HG03439 (cell line): ENCODE data around the gene LONRF3.

Source experiments
- ATAC-seq: cut with Tn5 transposase; IDR thresholded peaks from one replicate; pipeline ENCODE4 v1.9.1; 2021; ENCODE audit warnings: mild to moderate bottlenecking, moderate library complexity; ENCODE audit not compliant: unreplicated experiment

Gene LONRF3

DNA sequence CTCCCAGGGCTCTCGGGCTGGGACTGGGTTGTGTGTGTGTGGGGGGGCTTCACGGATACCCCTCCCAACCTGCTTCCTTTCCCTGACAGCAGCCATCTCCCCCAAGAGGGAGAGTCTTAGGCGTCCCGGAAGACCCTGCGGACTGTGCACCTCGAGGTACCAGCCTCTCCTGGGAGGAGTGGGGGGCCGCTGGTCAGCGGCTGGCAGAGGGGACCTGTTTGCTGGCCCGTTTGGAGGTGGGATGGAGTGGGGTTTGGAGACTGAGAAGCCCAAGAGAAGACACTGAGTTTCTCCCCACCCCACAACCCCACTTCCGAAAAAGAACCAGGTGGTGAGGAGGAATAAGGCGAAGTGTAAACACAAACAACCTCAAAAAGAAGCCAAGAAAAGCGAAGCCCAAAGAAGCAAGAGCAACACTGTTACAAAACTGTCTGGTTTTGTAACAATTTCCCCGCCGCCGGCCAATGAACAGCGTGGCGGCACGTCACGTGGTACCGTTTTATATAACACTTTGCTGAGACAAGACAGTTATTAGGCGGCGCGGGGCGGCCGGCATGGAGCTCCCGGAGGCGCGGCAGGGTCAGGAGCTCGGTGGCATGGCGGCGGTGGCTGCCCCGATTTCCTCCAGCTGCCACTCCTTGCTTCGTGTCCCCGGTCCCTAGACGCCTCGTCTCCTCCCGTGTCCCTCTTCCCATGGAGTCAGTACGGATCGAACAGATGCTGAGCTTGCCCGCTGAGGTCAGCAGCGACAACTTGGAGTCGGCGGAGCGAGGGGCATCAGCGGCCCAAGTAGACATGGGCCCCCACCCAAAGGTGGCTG lies at the start of gene LONRF3:
LONRF3 (plus strand) TSS at position 531 of the 820 bp plus-strand sequence; CDS start at position 694, 163 bp downstream.
- no peak for ATAC-seq

DNA sequence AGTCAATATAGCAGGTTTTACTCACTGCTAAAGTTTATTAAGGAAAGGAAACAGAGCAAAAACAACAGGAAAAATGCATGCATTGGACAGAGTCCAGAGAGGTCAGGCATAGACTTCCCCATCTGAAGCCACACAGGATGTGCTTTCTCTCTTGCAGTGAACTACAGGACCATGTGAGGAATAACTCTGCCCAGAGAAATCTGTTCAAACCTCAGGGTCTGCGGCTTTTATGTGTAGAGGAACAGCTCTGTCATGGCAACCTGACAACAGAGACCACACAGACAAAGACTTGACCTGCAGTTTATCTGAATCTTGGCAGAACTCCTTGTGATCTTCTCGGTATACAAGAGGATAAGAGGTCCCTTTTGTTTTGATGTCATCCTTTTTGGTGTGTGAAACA lies 46.3 kb upstream of the LONRF3 start:
- no peak for ATAC-seq

DNA sequence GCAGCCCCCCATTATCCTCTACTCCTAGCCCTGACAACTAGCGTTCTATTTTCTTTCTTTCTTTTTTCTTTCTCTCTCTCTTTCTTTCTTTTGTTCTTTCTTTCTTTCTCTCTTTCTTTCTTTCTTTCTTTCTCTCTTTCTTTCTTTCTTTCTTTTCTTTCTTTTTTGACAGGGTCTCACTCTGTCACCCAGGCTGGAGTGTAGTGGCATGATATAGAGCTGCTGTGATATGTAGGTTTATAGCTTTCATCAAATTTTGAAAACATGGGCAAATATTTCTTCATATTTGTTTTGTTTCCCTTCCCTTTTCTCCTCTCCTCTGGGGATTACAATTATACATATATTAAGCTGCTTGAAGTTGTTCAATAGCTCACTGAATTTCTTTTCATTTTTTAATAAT lies 39.1 kb upstream of the LONRF3 start:
- ATAC-seq = no peak

DNA sequence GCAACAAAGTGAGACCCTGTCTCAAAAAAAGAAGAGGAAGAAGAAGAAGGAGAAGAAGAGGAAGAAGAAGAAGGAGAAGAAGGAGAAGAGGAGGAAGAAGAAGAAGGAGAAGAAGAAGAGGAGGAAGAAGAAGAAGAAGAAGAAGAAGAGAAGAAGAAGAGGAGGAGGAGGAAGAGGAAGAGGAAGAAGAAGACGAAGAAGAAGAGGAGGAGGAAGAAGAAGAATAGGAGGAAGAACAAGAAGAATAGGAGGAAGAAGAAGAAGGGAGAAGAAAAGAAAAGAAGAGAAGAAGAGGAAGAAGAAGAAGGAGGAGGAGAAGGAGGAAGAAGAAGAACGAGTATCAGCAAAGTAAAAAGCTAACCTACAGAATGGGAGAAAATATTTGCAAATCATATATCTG lies 33.3 kb upstream of the LONRF3 start:
- ATAC-seq = no peak

DNA sequence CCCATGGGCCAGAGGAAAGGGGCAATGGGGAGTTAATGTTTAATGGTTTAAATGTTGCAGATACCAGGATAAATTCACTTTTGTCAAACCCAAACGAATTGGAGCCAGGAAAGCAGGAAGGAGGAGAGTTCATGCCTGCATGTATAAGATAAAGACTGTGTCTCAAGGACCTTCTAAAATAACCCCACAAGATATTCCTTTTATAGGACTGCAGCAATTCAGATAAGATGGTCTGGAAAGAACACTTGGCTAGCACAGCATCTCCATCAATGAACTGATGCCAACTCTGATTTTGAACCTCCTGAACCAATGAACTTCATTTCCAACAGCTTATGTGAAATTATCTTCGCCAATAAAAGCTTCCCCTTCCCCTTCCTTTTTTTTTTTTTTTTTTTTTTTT lies 31.3 kb upstream of the LONRF3 start:
- no peak for ATAC-seq

DNA sequence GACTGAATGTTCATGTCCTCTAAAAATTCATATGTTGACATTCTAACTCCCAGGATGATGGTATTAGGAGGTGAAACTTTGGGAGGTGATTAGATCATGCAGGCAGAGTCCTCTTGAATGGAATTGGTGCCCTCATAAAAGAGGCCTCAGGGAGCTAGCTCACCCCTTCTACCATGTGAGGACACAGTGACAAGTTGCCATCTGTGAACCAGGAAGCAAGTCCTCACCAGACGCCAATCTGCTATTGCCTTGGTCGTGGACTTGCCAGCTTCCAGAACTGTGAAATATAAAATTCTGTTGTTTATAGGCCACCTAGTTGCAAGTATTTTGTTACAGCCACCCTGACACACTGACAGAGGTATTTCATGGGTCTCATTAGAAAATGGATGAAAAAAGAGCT lies 28.5 kb upstream of the LONRF3 start:
- ATAC-seq = no peak

DNA sequence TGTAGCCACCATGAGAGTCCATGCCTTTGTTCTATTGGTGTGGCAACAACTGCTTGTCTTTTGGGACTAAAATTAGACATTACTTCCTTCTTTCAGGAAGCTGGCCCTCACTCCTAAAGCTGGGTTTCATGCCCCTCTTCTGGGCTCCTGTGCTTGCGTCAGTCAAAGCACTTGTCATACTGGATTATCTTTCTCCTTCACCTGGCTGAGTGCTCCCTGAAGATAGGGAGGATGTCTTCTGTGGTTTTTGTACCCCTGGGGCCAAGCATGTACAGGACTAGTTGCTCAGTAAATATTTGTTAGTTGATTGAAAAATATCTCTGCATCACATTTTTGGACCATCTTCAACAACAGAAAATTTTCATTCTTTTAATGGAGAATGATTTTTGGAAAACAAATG lies 26.1 kb upstream of the LONRF3 start:
- no peak for ATAC-seq

DNA sequence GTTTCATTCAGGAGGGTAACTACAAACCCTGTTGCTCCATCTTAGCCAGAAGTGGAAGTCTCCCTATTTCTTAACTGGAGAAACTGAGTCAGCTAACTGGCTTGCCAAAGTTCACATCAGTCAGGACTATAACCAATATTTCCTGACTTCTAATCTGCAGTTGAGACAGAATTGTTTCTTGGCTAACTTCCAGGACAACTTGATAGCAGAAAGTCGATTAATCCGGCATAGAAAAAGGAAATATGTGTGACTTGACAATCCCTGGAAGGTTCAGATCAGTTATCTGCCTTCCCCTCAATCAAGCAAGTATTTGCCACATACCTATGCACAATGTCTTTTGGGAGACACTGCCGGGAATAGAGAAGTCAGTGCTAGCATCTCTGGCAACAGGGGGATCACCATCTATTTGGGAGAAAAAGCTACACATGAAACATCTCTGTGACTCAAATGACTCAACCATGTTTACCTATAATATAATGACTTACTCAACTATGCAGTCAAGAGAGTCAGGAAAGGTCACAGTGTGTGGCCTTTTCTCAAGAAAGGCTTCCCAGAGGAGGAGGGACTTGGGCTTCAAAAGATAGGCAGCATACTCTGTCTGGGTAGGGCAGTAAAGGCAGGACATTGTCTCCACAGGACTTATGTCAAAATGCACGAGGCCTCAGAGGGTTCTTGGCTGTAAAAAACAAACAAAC lies 12.4 kb upstream of the LONRF3 start:
- ATAC-seq = no peak

DNA sequence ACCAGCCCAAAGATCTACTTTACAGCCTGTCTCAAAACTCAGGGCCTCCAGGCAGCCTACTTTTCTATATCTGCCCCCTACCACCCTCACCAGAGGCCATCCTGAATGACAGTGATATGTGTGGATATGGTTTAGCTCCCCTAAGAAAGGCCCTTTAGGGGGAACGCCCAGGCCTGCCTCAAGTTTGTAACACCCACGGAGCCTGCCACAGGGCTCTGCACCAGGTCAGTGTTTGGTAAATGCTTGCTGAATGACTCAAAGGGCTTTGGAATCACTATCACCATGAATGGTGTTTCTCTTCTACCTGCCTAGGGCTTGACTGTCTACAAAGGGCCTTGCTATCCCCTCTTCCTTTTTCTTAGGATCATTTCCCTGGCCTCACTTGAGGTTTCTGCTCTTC lies 11.3 kb upstream of the LONRF3 start:
- ATAC-seq = no peak

DNA sequence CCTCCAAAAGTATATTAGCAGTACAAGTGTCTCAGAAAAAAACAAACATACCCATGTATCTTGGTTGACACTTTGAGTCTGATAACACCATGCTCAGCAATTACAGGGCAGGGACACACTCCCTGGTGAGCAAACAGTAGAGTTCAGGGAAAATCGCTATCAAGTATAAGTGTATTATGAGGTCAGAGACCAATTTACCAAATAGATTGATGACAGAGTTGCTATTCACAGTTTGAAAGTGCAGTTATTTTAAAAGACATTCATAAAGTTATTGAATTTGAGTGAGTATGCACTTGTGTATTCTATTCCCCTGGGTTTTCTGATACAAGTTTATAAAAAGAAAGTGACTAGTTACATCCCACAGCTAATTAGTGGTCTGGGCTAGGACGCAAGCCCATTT lies 10.2 kb upstream of the LONRF3 start:
- no peak for ATAC-seq

DNA sequence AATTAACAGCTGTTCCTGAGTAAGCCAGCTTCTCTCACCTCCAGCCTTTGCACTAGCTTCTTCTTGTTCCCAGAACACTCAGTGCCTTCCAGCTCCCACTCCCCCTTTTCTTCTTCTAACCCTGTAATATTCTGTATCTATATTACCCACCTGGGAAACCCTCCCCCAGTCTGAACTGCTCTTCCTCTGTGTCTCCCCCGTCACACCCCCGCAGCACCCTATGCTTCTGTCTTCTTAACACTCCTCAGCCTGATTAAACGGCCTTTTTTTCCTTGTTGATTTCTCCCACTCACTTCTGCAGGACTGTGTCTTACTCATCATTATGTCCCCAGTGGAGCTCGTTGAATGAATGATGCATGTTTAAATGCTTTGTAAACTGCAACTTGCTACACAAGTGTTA lies 9.0 kb upstream of the LONRF3 start:
- ATAC-seq = no peak

DNA sequence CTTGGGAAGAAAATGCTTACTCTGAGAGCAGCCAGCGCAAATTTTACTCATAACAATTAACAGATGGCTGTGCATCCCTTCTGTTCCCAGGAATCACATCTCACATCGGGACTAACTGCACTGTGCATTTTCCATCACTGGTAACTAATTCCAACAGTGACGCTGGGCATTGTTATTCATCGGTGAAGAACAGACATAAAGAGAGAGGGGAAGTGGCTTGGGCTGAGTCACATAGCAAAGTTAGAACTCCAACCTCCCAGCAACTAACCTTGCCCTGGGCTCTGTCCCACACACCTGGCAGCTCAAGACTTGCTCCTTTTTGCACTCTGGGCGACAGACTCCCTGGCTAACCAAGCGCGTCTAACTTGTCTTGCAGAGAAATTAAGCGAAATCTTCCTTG lies 6.4 kb upstream of the LONRF3 start:
- ATAC-seq = no peak

DNA sequence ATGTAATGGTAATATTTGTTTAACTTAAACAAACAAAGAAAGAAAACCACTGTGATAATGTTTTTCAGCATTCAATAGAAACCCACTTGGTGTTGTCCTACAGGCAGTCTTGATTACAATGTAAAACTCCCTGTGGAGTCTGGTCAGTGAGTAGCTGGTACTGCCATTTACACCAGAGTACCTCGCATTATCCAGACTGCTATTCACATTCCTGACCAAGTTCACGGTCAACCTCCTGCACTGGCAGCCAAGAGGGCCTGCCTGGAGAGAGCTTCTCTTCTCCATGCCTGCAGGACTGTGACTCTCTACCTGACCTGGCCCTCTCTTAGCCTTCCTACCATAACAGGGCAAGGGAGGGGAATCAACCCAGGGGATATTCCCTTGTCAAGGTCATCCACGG lies 2.9 kb upstream of the LONRF3 start:
- no peak for ATAC-seq

DNA sequence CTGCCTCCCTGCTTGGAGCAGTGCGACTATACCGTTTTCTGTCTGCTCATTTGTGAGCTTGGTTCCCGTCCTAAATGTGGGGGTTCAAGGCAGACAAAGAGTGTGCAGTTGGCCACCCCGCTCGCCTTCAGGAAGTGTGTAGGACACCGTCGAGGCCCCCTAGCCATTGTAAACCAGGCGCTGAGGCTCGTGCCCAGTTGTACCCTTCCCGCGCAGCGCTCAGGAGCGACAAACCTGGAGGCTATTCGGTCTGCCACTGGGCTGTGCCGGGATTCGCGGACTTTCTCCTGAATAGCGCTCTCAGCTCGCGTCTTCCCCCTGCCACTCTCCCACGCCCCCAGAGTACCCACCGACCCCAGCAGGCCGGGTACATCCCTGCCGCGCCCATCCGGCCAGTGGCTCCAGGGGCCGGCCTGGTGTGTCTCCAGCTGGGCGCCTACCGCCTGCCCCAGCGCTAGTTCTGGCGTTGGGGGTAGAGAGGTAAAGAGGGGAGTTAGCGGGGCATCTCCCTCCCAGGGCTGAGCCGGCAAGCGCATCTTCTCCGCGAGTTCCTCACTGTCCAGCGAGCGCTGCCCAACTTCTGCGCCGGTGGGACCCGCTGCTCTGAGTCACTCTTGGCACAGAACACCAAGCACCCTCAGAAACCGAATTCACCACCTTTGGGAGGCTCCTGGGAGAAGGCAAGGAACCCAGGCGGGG lies 880 bp upstream of the LONRF3 start:
- no peak for ATAC-seq

DNA sequence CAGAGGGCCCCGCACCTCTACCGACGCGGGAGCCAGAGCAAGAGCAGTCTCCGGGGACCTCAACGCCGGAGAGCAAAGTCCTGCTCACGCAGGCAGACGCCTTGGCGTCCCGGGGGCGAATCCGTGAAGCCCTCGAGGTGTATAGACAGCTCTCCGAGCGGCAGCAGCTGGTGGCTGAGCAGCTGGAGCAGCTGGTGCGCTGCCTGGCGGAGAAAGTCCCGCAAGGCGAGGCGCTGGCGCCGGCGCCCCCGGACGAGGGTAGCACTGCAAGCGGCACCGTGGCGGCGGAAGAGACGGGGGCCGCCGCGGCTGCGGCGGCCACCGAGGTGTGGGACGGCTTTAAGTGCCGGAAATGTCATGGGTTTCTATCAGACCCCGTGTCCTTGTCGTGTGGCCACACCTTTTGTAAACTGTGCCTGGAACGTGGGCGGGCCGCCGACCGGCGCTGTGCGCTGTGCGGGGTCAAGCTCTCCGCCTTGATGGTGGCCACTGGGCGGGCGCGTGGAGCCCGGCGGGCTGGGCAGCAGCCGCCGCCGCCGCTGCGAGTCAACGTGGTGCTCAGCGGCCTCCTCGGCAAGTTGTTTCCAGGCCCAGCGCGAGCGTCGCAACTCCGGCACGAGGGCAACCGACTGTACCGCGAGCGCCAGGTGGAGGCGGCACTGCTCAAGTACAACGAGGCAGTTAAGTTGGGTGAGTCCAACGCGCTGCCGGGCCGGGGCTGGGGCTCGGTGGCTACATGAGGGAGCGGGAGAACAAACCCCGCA lies 672 bp downstream of the LONRF3 start:
- no peak for ATAC-seq

DNA sequence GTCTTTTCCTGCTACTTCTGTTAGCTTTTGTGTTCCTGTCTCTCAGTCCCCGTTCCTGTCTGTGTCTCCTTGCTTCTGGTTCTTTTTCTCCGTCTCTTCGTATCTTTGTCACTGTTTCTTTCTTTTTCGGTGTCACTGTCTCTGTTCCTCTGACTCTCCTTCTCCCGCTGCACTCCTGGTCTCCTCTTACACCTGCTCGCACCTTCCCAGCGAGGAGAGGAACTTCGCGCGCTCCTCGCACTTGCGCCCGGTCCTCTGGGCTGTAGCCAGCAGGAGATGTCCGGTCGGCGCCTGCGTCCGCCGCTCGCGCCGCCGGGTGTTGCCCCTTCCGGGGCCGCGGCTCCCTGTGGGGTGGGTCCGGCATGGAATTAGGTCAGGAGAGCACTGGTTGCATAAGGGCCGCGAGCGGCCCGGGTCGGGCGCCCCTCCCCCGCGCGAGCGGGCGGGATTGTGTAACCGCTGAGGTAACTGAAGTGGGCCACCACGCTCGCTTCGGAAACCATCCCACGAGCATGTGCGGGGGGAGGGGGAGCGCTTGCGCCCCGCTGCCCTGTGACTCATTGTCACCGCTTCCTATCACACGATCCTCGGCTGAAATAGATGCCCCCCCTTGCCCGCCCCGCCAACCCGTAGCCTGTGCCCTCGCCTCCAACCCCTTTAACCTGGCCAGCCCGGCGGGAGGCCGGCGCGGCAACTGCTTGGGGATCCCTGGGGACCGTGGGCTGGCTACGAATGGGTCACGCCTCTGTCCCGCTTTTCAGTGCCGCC lies 1.6 kb downstream of the LONRF3 start:
- no peak for ATAC-seq

DNA sequence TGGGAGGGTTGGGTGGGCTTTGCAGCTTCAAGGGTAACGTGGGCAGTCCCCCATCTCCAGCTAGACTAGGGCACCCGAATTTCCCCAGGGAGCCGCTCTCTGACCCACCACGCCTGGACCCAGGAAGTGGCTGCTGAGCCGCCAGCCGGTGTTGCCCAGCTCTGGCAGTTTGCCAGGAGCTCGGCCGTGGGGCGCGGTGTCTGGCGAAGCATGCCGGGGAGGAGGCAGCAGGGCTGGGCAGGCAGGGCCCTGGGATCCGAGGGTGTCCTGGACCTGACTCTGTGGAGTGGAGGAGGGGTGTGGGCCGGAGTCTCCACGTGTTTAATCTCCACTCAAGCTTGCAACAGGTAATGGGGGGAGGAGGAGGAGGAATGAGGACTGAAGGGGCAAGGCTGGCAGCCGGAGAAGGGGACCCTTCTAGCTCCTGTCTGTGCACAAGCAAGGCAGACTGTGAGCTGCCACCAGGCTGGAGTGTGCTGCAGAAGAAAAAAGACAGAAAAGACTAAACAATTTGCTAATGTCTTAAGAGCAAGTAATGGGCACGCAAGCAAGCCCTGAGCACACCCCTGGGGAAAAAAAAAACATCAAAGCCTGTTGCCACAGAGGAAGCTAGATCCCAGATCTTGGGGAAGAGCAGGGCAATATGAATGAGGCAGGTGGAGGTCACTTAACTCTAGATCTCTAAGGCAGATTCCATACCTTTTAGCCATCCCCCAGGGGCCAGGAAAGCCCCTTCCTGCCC lies 2.4 kb downstream of the LONRF3 start:
- ATAC-seq = no peak

DNA sequence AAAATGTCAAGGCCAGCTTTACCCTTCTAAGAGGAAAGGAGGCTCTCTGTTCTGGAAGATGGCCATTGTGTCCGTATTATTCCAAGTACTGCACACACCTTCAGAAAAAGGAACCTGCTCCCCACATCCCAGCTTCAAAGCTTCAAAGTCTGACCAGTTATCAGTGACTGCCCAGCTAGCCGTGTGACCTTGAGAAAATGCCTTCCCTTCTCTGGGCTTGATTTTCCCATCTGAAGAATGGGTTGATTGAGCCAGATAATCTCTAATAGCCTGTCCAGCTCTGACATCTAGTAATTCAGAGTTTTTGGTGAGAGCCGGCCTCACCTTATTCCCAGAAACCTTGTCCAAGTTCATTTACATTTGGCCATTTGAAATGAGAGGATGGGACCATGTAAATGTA lies 3.0 kb downstream of the LONRF3 start:
- ATAC-seq = no peak

DNA sequence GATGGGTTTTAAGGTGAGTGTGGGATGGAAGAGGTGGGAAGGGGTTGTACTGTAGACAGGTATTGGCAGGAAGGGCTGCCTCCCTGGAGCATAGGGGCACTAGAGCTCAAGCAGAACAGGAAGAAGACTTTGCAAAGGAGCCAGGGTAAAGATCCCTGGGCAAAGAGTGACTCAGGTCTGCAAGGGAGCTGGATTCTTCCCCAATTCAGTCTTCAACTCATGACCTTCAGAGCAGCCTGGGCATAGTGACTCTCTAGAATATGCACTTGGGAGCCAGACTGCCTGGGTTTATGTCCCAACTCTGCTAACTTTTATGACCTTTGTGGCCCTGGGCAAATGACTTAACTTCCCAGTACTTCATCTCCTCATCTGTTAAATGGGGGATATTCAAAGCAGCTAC lies 4.0 kb downstream of the LONRF3 start:
- no peak for ATAC-seq

DNA sequence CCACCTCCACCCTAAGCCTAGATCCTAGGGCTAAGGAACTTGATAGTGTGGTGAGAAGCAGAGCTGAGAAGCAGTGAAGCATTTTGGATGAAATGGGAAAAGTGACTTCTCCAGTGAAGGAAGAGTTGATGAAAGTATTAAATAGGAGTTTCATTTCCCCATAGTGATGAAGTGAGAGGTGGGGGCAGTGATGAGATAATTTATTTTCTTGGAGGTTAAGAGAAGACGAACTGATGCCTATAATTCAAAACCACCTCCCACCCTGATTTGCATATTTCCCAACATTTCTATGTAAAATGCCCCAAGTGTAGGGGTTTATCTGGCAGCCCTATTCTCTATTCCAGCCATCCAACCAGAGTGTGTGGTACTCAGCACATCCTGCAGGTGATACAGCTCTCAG lies 6.3 kb downstream of the LONRF3 start:
- ATAC-seq = no peak
